Activated gamma-delta T cell (primary cell): ENCODE data around the gene DPP6.

Experiments used
- DNase-seq: peaks from one replicate; lab custom pipeline; 2025; lab: John Stamatoyannopoulos, UW

Gene DPP6

DNA sequence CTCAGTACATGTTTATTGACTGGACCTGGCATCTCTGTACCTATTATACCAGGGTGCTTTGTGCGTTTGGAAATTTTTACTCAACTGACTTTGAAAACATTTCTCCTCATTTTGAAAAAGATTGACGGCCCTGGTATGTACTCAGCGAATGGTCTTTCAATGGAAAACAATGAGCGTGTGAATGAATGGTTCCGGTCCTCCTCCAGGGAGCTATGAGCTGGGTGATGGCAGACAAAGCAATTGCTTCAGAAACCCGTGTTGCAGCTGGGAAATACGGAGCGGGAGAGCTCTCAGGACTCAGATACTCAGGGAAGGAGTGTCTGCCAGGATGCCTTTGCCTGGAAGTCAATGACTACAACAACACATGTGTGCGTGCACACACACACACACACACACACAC lies 824.8 kb downstream of the DPP6 start:
- no peak for DNase-seq

DNA sequence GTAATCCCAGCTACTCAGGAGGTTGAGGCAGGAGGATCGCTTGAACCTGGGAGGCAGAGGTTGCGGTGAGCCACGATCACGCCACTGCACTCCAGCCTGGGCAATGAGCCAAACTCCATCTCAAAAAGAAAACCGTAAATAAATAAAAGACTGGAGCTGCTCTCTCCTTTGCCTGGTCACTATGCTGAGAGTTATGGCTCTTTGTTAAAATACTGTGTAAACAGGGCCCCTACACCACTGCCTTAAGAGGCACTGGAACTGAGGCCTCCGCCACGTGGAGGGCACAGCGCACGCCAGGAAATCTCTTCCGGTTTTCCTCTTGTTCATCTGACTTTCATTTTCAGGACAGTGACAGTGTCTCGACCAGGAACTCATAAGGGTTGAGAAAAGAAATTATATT lies 827.4 kb downstream of the DPP6 start:
- no peak for DNase-seq

DNA sequence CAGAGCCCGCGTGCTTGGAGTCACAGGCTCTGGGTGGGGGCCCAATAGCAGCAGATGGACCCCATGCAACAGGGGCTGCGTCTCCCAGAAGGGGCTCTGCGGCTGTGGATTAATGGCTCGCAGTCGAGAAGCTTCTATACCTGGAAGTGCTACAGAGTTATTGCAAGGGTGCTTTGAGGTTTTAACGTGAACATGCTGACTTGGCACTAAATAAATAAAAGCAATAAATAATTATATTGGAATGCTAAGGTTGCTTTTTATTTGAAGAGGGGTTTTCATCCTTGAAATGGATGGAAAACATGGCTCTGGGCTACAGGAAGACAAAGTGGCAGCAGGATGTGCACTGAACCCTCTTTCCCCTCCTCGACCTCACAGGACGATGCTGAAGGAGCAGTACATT lies 828.3 kb downstream of the DPP6 start:
- DNase-seq, result no peak

DNA sequence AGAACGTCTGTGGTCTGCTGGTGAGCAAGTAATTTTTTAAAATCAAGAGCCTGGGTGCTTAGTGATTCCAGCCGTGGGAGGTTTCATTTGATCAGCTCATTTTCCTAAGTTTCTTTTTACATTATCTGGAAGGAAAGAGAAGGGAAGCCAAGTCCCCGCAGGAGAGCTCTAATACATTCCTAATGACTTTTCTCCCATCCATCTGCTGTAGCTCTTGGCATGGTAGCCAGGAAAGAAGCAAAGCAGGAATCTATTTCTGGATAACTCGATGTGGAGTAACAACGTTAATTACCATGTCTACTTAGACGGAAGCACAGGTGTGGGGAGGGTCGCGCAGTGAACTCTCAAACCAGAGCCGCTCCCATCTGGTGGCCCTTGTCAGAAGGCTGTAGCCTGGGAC lies 828.8 kb downstream of the DPP6 start:
- no peak for DNase-seq

DNA sequence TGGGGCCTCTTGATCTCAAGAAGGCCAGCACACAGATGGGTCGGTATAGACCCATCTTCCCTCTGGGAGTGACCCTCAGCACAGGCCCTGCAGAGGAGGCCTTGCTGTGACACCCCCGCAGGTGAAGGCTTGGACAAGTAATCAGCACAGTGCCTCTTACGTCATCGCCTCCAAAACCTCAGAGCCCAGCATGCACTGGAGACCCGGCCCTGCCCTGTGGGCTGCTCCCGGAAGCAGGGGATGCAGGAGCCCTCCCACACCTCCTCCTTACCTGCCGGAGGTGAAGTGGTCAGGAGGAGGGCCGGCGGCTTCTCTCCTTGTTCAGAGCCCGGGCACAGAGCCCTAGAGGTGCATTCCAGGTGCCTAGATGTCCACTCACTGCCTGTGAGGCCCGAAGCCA lies 829.3 kb downstream of the DPP6 start:
- DNase-seq, result no peak

DNA sequence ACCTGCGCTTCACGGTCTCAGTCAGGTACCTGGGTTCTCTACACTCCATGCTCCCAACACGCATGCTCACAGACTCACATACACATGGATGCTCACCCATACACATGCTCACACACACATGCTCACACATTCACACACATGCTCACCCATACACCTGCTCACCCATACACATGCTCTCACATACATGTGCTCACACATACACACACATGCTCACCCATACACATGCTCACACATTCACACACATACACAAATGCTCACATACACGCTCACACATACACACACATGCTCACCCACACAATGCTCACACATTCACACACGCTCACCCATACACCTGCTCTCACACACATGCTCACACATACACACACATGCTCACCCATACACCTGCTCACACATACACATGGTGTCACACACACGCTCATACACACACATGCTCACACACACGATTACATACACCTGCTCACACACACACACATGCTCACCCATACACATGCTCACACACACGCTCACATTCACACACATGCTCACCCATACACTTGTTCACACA lies 830.8 kb downstream of the DPP6 start:
- no peak for DNase-seq

DNA sequence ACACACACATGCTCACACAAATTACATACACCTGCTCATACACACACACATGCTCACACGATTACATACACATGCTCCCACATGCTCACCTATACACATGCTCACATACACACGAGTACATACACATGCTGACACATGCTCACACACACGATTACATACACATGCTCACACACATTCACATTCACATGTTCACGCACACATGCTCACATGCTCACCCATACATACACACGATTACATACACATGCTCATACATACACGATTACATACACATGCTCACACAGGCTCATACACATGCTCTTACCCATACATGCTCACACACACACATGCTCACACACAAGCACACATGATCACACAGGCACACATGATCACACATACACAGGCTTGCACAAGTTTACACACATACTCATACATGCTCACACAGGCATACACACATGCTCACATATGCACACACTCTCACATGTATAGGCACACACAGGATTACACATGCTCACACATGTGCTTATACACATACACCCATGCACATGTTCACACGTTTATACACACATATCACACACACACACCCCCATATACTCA lies 832.2 kb downstream of the DPP6 start:
- no peak for DNase-seq

DNA sequence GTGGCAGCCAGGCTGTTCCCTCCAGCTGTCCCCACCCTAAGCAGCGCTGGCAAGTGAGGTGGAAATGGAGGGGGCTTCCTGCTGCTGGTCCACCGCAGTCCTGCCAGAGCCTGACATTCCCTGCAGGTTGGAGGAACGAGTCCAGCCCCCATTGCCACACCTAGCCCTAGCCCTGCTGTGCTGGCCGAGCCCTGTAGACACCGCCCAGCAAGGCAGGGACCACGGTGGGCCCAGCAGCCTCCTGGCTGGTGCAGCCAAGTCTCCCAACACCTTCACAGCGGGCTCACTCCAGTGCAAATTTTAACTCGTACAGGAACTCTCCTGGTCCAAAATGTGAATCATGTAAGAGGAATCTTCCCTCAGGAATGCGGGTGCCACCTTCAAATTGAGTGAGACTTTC lies 834.4 kb downstream of the DPP6 start:
- no peak for DNase-seq

DNA sequence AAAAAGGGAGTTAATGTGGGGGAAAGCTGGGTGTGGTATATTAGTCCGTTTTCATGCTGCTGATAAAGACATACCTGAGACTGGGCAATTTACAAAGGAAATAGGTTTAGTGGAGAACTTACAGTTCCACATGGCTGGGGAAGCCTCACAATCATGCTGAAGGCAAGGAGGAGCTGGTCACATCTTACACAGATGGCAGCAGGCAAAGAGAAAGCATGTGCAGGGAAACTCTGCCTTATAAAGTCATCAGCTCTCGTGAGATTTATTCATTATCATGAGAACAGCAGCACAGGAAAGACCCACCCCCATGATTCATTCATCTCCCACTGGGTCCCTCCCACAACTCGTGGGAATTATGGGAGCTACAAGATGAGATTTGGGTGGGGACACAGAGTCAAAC lies 836.5 kb downstream of the DPP6 start:
- DNase-seq, result no peak

DNA sequence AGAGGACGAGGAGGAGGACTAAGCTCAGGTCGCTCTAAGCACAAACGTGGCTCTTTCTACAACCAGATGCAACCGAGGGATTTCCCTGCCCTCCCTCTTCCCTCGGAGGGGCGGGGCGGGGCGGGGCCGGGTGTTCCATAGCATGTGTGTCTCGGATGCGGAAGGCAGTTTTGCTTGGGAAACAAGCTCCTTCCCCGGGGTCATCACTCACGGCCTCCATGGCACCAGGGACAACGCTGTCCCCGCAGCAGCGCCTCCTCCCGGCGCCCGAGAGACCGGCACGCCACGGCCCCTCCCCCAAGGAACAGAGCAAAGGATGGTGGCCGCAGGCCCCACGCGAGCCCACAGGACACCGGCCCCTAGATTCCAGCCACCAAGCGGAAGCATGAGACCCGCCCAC lies 840.3 kb downstream of the DPP6 start:
- no peak for DNase-seq

DNA sequence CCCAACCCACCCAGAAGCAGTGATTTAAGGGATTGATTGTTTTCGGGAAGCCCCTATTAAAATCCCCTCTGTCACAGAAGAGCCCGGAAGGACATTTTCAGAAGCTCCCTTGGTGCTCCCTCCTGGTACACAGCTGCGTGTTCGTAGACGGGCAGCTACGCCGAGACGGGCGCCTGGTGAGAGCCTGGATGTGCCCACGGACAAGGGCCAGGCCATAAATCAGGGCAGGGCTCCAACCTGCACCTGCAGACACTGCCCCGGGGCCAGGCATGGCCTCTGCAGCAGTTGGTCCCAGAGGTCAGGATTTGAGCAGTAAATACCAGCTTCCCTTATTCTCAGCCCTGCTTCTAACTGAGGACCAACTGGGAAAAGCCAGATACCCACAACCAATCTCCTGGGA lies 843.9 kb downstream of the DPP6 start:
- no peak for DNase-seq

DNA sequence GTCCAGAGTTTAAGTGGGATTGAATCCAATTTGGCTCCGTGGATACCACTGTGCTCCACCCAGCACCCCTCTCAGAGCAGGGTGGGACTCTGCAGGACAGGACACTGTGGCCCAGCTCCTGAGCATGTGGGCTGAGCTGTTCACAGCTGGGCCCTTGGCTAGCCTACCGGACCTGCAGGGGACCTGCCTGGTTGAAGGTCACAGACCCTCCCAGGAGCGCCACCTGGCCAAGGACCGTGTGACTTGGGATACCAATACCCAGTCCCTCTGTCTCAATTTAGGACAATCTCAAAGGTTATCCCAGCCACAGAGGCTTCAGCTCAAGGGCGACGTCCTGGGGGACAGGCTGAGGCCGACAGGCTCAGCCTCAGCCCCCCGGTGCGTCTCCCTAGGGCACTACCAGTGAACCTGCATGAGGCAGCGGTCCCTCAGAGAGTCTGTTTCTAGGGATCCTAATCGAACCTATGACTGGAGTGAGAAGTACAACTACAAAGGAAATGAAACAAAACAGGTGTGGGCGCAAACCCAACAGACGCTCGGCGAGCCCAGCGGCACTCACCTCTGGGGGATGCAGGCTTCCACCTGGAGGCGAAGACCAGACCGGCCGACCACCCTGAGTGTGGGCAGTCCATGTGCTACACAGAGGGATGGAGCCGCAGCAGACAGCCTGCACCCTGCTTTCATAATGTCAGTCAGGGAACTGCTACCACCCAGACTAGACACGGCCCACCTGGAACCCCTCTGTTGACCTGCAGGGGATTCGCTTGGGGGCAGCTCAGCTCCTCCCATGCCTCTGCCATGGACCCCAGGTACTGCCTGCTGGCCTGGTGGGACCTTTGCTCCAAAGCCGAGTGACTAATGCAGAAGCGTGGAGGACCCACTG lies 847.0 kb downstream of the DPP6 start:
- no peak for DNase-seq

DNA sequence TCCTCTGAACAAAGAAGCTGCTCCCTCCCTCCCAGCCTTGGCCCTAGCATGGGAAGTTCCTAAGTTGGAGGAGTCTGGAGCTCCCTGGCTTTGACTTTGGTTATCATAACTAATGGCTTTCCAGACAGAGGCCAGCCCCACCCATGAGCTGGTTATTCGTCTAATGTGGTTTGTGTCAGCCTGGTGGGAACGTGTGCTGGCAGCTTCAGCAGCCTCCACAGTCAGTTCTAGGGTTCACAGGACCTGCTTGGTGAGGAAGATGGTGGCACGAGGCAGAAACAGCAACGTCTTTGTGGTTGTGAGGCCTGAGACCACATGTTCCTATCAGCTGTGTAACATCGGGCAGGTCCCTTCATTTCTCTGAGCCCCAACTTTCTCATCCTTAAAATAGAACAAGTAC lies 847.7 kb downstream of the DPP6 start:
- DNase-seq, result no peak

DNA sequence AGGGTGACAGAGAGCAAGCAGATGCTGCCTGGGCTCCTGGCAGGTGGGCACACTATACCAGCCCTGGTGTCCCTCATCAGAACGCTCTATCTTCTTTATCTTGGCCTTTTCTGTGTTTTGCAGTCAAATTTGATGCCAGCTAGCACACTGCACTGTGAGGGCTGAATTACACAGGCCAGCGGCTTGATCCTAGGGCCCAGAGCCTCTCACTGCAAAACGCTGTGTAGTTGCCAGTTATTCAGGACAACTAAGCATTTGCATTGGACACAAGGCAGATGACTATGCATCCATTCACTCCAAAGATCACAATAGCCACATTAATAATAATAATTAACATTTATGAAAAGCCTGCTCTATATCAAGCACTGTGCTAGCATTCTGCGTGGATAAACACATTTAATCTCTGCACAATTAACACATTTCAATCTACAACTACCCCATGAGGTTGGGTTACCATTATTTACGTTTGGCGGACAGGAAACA lies 850.4 kb downstream of the DPP6 start:
- DNase-seq, result no peak

DNA sequence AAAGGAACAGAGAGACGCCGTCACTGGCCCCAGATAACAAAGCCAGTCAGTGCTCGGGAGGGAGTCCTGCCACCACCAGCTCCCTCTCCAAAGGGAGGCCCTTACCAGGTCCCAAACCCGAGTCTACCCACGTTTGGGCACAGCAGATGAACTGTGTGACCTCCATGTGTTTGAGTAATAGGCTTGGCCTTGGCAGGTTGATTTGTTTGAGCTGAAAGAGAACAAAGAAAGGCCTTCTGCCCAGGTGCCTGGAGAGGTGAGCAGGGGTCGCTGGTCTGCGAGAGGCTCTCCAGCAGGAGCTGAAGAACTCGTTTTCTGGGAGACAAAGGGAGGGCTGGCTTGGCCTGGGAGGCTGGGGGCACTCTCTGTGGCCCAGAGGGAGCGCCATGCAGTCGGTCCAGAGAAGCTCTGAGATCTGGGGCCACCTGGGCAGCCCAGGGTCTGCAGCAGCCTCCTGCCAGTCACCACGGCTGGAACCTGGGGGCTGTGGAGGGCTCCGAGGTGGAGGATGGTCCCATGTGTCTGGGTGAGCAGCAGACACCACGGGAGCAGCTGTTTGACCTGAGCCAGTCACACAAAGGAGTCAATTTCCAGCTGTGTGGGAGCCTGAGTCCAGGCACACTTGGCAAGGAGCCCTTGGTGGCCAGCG lies 851.0 kb downstream of the DPP6 start:
- no peak for DNase-seq

DNA sequence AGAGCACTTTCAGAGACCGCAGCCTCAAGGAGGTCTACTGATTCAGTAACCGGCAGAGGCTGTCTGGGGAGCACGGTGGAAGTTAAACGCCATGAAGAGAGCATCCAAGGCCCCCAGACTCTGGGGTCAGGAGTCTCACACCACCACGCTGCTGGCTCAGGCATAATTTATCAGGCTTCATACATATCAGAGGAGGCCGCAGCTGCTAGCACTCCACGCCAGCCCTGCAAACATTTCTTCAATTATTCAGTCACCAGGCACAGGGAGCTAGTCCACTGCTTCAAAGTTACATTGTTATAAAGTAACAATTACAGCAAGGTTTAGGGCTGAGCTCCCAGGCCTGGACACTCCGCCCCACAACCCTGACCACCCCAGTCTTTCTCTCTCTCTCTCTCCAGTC lies 852.9 kb downstream of the DPP6 start:
- DNase-seq, result no peak

DNA sequence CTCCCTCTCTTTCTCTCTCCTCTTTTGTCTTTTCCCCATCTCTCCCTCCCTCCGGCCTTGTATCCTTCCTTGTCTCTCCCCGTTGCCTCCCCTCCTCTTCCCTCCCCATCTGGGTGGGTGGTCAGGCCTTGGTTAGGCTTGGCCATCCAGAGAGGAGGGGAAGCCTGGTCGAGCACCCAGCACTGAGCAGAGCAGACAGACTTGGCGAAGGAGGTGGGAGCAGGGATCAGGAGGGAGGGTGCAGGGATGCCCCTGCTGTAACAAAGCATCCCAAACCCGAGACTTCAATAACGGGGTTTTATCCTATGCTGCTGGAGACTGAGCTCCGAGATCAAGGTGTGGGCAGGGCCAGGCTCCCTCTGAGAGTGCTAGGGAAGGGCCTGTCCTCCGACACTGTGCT lies 853.4 kb downstream of the DPP6 start:
- DNase-seq, result no peak

DNA sequence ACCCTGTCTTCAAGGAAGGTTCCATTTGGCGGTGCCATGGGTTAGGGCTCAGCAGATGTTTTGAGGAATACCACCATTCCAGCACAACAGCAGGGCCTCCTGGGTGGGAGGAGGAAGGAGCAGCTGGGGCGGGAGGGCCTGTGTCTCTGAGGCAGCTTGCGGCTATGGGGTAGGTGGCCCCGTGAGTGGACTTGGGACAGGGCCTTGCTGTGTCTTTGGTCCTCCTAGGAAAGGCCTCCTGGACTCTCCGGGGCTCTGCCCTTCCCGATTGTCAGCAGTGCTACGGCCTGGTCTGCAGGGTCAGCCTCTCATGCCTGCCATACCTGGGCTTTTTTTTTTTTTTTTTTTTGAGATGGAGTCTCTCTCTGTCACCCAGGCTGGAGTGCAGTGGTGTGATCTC lies 854.0 kb downstream of the DPP6 start:
- no peak for DNase-seq

DNA sequence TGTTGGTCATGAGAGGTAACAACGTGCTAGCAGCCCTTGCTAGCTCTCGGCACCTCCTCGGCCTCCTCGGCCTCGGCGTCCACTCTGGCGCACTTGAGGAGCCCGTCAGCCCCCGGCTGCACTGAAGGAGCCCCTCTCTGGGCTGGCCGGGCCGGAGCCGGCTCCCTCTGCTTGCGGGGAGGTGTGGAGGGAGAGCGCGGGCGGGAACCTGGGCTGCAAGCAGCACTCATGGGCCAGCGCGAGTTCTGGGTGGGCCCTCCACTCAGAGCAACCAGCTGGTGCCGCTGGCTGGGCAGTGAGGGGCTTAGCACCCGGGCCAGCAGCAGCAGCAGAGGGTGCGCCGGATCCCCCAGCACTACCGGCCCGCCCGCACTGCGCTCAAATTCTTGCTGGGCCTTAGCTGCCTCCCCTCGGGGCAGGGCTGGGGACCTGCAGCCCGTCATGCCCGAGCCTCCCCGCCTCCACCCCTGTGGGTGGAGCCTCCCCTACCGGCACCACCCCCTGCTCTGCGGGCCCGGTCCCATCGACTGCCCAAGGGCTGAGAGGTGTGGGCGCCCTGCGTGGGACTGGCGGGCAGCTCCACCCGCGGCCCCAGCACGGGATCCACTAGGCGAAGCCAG lies 854.6 kb downstream of the DPP6 start:
- DNase-seq, result no peak

DNA sequence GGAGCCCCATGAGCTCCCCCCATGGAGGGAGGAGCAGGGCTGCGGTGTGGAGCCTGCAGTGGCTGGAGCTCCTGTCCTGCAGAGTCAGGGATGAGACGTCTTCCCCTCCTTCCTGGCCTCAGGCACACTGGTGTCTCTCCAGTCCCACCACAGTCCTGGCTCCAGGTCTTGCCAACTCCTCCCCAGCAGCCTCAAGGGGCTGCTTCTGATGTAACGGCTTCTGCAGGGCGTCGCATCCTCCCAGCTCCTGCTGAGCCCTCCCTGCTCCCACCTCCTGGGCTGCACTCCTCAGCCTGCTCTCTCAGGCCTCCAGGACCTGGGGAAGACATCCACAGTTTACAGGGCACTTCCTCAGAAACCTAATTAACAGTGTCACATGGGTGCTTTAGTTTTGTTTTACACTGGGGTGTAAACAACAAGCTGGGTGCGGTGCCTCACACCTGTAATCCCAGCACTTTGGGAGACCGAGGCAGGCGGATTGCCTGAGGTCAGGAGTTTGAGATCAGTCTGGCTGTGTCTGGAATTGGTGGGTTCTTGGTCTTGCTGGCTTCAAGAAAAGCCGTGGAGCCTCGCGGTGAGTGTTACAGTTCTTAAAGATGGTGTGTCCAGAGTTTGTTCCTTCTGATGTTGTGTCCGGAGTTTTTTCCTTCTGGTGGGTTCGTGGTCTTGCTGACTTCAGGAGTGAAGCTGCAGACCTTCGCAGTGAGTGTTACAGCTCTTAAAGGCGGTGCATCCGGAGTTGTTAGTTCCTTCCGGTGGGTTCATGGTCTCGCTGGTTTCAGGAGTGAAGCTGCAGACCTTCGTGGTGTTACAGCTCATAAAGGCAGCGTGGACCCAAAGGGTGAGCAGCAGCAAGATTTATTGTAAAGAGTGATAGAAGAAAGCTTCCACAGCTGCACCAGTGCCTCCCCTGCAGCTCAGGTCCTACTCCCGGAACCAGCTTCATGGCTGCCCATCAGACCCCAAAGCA lies 855.7 kb downstream of the DPP6 start:
- no peak for DNase-seq
